IPS-NIHi11 (cell line): ENCODE results near the gene WNT11.

Experiments used
- DNase-seq: peaks from one replicate; pipeline ENCODE4 v3.0.0; 2012; ENCODE audit warnings: mixed read lengths, low spot score

WNT11 gene

GRCh38 chr11:76206327-76207081 is at the start of gene WNT11:
Gene WNT11 (minus strand): TSS chr11:76206502. CDS start chr11:76206407, 95 bp downstream.
- peak; percentile 83 for DNase-seq

GRCh38 chr11:76253416-76253815 is 47.1 kb upstream of the WNT11 start:
- no peak for DNase-seq

- no peak for DNase-seq
Measured at GRCh38 chr11:76252631-76253070, 46.3 kb upstream of the WNT11 start.

- no peak for DNase-seq
Measured at GRCh38 chr11:76251576-76251975, 45.3 kb upstream of the WNT11 start.

- no peak for DNase-seq
Measured at GRCh38 chr11:76251226-76251575, 44.9 kb upstream of the WNT11 start.

- no peak for DNase-seq
Measured at GRCh38 chr11:76250520-76251225, 44.4 kb upstream of the WNT11 start.

GRCh38 chr11:76249195-76249741 is 43.0 kb upstream of the WNT11 start:
- no peak for DNase-seq

GRCh38 chr11:76248210-76248609 is 41.9 kb upstream of the WNT11 start:
- DNase-seq = peak; percentile 69

- no peak for DNase-seq
Measured at GRCh38 chr11:76247091-76247490, 40.8 kb upstream of the WNT11 start.

- no peak for DNase-seq
Measured at GRCh38 chr11:76246271-76246933, 40.1 kb upstream of the WNT11 start.

- no peak for DNase-seq
Measured at GRCh38 chr11:76245720-76246119, 39.4 kb upstream of the WNT11 start.

- no peak for DNase-seq
Measured at GRCh38 chr11:76244316-76244851, 38.1 kb upstream of the WNT11 start.

GRCh38 chr11:76243957-76244285 is 37.6 kb upstream of the WNT11 start:
- no peak for DNase-seq

GRCh38 chr11:76243193-76243956 is 37.1 kb upstream of the WNT11 start:
- peak; percentile 77 for DNase-seq

- no peak for DNase-seq
Measured at GRCh38 chr11:76242004-76242779, 35.9 kb upstream of the WNT11 start.

- DNase-seq = no peak
Measured at GRCh38 chr11:76241243-76242000, 35.1 kb upstream of the WNT11 start.

- DNase-seq = no peak
Measured at GRCh38 chr11:76240666-76241065, 34.4 kb upstream of the WNT11 start.

- no peak for DNase-seq
Measured at GRCh38 chr11:76240161-76240540, 33.8 kb upstream of the WNT11 start.

GRCh38 chr11:76239483-76240160 is 33.3 kb upstream of the WNT11 start:
- DNase-seq = no peak

GRCh38 chr11:76238551-76238950 is 32.2 kb upstream of the WNT11 start:
- DNase-seq = no peak
